Parathyroid adenoma (tissue), 2 donors: Measurements from ENCODE around the gene RMRP.

ENCODE experiments used
- H2AFZ ChIP-seq: fragments of 300-600 bp; sonication (generic); one replicate; pipeline ENCODE4 v1.7.0; 2017; ENCODE audit warnings: antibody characterized with exemption, mild to moderate bottlenecking
- H3K27ac ChIP-seq: fragments of 300-600 bp; sonication (generic); one replicate; pipeline ENCODE4 v1.7.0; 2017
- H3K27me3 ChIP-seq: fragments of 300-600 bp; sonication (generic); one replicate; pipeline ENCODE4 v1.7.0; 2017; ENCODE audit warnings: low read length; ENCODE audit not compliant: control insufficient read depth, insufficient read depth
- H3K36me3 ChIP-seq: fragments of 300-600 bp; sonication (generic); one replicate; pipeline ENCODE4 v1.7.0; 2017; ENCODE audit warnings: low read length; ENCODE audit not compliant: control insufficient read depth, insufficient read depth
- H3K4me1 ChIP-seq: fragments of 300-600 bp; sonication (generic); one replicate; pipeline ENCODE4 v1.7.0; 2017; ENCODE audit warnings: control low read depth
- H3K4me2 ChIP-seq: fragments of 300-600 bp; sonication (generic); one replicate; pipeline ENCODE4 v1.7.0; 2017; ENCODE audit warnings: low read length
- H3K4me3 ChIP-seq: fragments of 300-600 bp; sonication (generic); one replicate; pipeline ENCODE4 v1.7.0; 2017; ENCODE audit warnings: low read depth, low read length
- H3K79me2 ChIP-seq: fragments of 300-600 bp; sonication (generic); one replicate; pipeline ENCODE4 v1.7.0; 2017; ENCODE audit warnings: control low read depth
- H3K9ac ChIP-seq: fragments of 300-600 bp; sonication (generic); one replicate; pipeline ENCODE4 v1.7.0; 2017; ENCODE audit warnings: mild to moderate bottlenecking
- H3K9me3 ChIP-seq: fragments of 300-600 bp; sonication (generic); one replicate; pipeline ENCODE4 v1.7.0; 2017; ENCODE audit warnings: low read length; ENCODE audit not compliant: control insufficient read depth
- TF ChIP-seq, protein P1 (sequence below): fragments of 300-600 bp; sonication (generic); IDR thresholded peaks from one replicate; pipeline ENCODE4 v1.7.0; 2017; ENCODE audit warnings: antibody characterized with exemption, mild to moderate bottlenecking
- donor health status: primary hyperparathyroidism.

RMRP gene

GRCh38 chr9:35609820-35610163 lies 48.0 kb downstream of the RMRP start:
- Histone ChIP-seq H3K9me3 (no peaks in the 10 kb centered on the region), H3K4me3 (no peak overlapping the region), H3K4me1 (peaks cover 2% of the 10 kb centered on the region), H3K27me3 (no peaks in the 10 kb centered on the region), H3K9ac (no peak overlapping the region), H3K79me2 (no peaks in the 10 kb centered on the region), H3K4me2 (no peak overlapping the region), H3K36me3 (no peaks in the 10 kb centered on the region), H3K27ac (no peak overlapping the region), H2AFZ (no peak overlapping the region)
- TF ChIP-seq, protein P1, sequence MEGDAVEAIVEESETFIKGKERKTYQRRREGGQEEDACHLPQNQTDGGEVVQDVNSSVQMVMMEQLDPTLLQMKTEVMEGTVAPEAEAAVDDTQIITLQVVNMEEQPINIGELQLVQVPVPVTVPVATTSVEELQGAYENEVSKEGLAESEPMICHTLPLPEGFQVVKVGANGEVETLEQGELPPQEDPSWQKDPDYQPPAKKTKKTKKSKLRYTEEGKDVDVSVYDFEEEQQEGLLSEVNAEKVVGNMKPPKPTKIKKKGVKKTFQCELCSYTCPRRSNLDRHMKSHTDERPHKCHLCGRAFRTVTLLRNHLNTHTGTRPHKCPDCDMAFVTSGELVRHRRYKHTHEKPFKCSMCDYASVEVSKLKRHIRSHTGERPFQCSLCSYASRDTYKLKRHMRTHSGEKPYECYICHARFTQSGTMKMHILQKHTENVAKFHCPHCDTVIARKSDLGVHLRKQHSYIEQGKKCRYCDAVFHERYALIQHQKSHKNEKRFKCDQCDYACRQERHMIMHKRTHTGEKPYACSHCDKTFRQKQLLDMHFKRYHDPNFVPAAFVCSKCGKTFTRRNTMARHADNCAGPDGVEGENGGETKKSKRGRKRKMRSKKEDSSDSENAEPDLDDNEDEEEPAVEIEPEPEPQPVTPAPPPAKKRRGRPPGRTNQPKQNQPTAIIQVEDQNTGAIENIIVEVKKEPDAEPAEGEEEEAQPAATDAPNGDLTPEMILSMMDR = no peak

DNA sequence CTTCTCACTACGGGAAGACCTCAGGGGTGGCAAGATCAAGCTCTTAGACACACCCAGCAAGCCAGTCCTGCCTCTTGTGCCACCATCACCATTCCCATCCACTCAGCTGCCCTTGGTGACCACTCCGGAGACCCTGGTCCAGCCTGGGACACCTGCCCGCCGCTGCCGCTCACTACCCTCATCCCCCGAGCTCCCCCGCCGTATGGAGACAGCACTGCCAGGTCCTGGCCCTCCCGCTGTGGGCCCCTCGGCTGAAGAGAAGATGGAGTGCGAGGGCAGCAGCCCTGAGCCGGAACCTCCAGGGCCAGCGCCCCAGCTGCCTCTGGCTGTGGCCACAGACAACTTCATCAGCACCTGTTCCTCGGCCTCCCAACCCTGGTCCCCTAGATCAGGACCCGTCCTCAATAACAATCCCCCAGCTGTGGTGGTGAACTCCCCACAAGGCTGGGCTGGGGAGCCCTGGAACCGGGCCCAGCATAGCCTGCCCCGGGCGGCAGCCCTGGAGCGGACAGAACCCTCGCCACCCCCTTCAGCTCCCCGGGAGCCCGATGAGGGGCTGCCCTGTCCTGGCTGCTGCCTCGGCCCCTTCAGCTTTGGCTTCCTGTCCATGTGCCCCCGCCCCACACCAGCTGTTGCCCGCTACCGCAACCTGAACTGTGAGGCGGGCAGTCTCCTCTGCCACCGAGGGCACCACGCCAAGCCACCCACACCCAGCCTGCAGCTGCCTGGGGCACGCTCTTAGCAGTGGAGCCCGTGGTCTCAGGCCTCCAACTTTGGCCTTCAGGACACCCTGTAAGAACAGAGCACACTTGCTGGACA lies 48.6 kb downstream of the RMRP start:
- Histone ChIP-seq H3K9me3 (no peaks in the 10 kb centered on the region), H3K27ac (no peak overlapping the region), H3K79me2 (no peaks in the 10 kb centered on the region), H3K36me3 (no peaks in the 10 kb centered on the region), H2AFZ (no peak overlapping the region), H3K4me2 (no peak overlapping the region), H3K9ac (no peak overlapping the region), H3K4me1 (peaks cover 2% of the 10 kb centered on the region), H3K4me3 (no peak overlapping the region), H3K27me3 (no peaks in the 10 kb centered on the region)
- TF ChIP-seq, protein P1 = no peak

GRCh38 chr9:35608221-35608620 lies 49.6 kb downstream of the RMRP start:
- TF ChIP-seq, protein P1 = no peak
- Histone ChIP-seq H2AFZ (no peak overlapping the region), H3K36me3 (no peaks in the 10 kb centered on the region), H3K79me2 (no peaks in the 10 kb centered on the region), H3K9ac (no peak overlapping the region), H3K27me3 (no peaks in the 10 kb centered on the region), H3K27ac (no peak overlapping the region), H3K9me3 (no peaks in the 10 kb centered on the region), H3K4me2 (no peak overlapping the region), H3K4me1 (peaks cover 2% of the 10 kb centered on the region), H3K4me3 (no peak overlapping the region)
